Stimulated activated CD4-positive, alpha-beta T cell treated with anti-CD3 and anti-CD28 coated beads, Interleukin-12 subunit alpha, Interleukin-12 subunit beta, amount 100 ng/mL, for 4 hours (primary cell): ENCODE measurements around the gene UTY.

Experiments used
- DNase-seq: peaks from one replicate; pipeline ENCODE4 v3.0.0-alpha.2; 2020

UTY gene

DNA sequence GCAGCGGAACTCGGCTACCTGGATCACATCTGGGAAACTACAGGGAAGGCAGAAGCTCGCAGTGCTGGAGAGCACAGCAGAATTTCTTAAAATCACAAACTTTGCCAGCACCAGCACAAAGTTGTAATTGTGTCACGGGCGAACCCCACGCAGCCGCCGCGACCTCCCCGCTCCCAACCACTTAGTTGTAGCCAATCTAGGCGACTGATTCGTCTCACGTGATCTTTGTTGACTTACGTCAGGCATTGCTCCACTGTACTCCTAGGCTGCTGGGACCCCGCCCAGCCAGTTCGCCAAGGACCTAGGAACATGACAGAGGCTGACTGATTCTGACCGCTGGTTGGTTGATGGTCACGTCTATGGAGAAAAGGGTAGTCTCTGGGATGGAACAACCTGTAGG, at the start of gene UTY:
UTY (minus strand) TSS at position 206 of the 400 bp plus-strand sequence. CDS start 368 bp downstream, outside the sequence.
- DNase-seq, result peak; percentile 53

DNA sequence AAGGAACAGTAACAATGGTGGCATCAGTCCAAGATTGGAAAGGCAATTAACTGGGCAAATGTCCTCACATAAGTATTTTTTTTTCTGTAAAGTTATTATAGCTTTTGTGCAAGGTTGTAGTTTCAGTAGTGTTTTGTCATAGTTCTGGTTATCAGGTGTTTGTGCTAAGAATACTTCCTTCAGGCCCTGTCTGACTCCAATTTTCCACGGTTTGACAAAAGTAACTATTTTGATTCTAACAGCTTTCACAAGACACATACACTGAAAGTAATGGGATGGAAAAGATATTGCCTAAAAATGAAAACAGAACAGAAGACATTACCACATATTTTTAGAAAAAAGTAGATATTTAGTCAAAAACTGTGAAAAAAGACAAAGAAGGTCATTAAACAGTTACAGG, 40.6 kb upstream of the UTY start:
- no peak for DNase-seq

DNA sequence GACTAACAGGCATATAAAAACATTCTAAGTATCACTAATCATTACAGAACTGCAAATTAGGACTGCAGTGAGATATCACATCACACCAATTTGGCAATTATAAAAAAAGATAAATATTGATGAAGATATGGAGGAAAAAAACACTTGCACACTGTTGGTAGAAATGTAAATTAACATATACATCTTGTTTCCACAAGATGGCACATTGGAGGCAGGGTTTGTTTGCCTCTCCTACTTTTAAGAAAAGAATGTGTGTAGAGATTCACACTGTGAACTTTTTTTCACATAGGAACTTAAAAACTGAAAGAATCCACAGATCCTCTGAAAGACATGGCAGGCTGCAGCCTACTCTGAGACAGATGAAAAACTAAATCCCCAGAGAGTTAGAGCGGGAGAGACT, 21.4 kb upstream of the UTY start:
- no peak for DNase-seq

DNA sequence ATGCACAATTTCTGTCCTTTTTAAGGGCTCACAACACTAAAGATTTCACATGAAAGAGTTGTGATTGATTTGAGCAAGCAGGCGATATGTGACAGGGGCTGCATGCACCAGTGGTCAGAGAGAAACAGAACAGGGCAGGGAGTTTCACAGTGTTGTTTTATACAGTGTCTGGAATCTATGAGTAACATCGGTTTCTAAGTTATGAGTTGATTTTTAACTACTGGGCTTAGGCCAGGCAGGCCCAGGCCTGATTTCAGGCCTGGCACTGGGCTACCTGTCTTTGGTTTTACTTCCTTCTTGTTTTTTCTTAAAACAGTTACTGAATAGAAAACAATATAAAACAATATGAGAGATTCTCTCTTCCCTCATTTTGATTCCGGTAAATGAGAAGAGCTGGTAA, 13.9 kb upstream of the UTY start:
- no peak for DNase-seq

DNA sequence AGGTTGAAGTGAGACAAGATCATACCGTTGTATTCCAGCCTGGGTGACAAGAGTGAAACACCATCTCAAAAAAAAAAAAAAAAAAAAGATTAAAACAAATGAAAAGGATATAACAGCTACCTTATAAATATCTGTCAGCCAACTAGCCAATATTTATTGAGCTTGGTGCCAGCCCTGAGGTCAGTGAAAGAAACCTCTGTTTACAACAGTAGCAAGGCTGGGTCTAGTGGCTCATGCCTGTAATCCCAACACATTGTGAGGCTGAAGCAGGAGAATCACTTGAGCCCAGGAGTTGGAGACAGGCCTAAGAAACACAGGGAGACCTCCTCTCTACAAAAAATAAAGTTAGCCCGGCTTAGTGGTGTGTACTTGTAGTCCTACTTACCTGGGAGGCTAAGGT, 12.6 kb upstream of the UTY start:
- no peak for DNase-seq

DNA sequence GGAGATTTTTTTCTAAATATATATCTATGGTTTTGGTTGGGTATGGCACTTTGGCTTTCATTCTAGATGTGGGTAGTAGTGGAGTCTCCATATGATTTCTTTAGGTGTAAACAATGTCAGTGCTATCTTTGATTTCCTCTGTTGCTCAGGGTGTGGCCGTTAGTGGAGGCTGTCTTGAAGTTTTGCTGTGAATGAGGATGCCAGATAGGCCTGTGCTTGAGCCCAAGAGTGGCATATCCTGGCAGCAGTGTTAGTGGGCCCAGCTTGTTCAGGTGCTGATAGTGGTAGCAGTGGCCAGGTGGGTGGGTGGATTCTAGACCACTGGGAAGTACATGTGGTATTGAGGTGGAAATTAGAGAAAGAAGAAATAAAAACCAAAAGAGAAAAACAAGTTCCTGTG, 8.9 kb upstream of the UTY start:
- DNase-seq, result no peak

DNA sequence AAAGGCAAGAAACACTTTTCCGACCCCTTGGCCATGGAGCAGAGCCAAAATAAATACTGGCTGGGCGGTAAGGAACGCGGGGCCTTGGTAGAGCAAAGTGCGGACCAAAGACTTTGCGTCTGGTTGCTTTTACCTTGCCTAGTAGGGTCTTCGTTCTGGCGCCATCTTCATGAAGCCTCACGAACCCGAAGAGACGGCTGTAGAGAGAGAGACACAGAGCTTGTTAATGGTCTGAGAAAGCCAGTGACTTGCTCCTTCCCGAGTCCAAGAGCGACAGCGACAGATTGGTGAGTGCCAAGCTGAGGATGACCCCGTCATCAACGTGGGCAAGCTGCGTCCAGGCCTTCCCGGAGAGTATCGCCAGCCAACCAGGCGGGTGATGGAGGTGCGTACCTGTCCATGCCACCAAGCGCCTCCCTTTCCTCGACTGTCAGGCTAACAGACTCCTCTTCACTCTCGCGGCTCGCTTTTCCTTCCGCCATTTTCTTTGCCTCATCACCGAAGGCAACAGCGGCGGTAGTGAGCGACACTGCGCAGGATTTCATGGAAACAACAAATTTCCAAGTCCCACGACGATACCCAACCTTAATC, 617 bp downstream of the UTY start:
- peak; percentile 38 for DNase-seq

DNA sequence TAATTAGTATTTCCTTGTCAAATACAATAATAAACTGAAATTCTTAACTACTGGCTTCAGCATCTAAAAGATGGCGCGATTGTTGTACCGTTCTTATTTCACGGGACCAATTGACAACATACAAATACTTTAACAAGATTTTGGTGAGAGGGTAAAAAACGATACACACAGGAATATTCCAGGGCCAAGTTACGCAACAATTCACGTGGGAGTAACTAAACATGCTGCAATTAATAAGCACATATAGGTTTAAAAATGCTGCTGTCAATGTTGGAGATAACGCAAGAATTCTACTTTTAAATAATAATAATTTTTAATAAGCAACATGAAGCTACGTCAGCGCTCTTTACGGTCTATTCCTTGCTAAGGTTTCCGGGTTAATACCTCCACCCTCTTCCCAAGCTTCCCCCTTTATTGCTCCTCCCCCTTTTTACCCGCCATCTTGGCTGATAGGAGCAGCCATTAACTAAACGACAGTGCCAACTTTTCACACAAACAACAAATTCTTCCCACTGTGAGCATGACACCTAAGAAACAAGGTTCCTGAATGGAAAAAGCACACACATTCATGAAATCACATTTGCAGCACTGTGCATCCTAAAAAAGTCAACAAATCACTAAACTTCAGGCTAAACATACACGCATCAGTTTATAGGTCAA, 1.6 kb downstream of the UTY start:
- DNase-seq, result peak; percentile 17

DNA sequence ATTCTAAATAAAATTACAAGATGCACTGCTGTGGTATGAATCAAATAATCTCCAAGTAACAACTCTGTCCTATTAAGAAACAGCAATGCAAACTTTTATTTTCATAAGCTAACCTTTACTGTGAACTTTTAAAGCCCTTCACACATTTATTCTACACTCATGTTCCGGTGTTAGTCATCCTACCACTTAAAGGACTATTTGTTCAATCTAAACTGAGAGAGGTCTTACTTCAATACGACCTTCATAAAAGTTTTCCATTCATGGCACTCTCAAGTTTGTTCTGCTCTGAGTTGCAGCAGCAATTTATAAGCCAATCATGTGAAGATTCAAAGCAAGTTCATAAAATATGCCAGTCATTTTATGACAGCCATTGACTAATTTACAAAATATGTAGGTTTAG, 4.8 kb downstream of the UTY start:
- DNase-seq, result no peak

DNA sequence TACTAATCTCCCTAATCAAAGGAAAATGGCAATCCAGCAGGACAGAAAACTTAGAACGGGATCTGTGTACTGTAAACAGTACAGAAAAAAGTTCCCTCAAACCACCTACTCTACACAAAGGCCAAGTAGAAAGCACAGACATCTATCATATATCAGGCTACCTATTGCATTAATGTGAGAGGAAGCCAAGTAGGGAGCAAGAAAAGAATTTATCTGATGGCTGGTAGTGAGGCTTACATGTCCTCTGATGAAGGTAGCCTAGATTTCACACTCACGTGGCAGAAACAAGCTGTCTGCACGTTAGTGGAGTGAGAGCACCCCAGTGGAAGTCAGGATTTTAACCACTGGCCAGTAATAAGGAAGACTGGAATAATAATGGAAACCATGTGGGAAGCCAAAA, 28.3 kb downstream of the UTY start:
- DNase-seq, result no peak

DNA sequence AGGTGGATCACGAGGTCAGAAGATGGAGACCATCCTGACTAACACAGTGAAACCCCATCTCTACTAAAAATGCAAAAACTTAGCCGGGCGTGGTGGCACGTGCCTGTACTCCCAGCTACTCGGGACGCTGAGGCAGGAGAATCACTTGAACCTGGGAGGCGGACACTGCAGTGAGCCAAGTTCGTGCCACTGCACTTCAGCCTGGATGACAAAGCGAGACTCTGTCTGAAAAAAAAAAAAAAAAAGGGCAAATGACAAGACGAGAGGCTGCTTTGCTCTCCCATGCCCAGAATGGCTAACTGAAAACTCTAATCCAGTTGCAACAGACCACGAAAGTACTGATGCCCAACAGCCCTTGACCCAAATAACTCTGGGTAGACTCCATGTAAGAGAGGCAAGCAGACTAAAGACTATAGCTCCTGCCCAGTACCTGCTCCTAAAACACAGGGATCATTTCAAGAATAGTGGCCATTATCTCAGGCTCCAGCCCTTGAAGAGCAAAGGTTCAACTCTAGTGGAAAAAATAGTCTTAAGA, 29.2 kb downstream of the UTY start:
- DNase-seq, result no peak

DNA sequence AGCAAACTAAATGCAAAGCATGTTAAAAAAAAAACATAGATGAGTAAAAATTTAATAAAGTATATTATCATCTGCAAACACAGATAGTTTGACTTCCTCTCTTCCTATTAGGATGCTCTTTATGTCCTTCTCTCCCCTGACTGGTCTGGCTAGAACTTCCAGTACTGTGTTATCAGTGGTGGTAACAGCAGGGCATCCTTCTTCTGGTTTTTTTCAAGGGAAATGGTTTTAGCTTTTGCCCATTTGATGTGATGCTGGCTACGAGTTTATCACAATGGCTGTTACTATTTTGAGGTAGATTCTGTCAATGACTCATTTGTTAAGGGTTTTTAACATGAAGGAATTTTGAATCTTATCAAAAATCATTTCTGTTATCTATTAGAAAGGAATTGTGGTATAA, 34.3 kb downstream of the UTY start:
- no peak for DNase-seq

DNA sequence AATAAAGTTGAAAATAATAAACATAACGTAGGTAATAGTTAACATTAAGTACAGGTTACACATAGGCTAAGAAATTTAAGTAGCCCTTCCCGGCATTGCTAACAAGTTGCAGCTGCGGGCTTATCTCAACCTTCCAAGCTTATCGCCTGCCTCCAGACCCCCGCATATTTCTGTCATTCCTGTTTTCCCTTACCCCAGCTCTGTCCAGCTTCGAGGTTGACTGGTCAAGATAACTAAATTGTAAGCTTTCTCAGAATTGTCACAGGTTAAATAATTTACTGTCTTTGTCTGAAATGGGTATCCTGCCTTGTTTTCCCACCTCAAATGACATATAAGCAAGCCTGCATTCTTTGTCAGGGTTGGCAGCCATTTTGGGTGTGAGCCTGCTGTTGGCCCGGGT, 36.7 kb downstream of the UTY start:
- no peak for DNase-seq

DNA sequence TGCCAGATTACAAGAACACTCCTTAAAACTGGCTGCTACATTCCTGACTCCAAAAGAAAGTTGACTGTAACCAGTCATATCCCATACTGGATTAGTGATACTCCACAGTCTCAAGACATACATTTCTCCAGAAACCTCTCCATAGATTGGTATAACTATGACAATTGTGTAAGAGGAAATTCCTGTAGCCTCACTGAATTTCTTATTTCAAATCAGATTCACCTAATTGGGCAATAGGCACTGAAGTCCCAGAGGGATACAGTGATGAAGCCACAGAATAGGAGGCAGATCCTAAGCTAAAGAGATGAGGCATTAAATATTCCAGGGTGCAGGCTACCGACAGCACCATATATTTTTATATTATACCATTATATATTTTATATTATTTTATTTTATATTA, 39.0 kb downstream of the UTY start:
- no peak for DNase-seq

DNA sequence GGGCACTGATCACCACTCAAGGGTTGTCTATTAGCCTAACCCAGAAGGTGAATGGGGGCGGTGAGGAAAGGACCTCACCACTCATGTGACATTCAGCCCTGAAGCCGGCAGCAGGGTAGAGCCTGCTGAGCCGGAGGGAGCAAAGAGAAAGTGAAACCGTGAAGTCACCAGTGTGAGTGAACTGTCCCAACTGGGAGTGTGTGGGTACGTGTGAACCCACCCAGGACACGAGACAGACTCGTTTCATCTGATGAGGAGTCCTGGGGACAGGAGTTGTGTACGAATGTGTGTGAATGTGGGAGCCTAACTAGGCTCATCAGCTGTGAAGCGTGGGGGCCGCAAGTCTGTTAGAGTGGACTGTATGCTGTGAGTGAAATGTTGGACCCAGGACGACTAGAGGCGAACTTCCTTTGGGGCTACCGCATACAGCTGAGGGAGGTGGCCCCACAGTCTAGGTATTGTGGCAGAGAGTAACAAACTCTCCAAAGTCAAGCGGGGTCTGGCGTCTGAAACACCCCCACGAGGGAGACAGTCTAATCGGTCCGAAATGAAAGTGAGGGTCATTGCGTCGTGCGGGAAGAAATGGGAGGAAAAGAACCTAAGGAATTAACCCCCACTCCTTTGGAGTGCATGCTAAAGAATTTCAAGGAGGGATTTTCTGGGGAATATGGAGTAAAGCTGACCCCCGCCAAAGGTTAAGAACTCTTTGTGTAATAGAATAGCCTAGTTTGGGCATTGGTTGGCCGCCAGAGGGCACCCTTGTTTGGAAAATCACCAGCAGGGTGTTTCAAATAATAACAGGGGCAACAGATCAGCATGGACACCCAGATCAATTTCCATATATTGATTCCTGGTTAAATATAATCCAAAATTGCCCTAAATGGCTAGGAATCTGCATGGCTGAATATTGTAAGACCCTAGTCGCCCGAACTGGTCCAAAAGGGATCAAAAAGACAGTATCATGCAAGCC, 43.6 kb downstream of the UTY start:
- DNase-seq, result peak; percentile 46

DNA sequence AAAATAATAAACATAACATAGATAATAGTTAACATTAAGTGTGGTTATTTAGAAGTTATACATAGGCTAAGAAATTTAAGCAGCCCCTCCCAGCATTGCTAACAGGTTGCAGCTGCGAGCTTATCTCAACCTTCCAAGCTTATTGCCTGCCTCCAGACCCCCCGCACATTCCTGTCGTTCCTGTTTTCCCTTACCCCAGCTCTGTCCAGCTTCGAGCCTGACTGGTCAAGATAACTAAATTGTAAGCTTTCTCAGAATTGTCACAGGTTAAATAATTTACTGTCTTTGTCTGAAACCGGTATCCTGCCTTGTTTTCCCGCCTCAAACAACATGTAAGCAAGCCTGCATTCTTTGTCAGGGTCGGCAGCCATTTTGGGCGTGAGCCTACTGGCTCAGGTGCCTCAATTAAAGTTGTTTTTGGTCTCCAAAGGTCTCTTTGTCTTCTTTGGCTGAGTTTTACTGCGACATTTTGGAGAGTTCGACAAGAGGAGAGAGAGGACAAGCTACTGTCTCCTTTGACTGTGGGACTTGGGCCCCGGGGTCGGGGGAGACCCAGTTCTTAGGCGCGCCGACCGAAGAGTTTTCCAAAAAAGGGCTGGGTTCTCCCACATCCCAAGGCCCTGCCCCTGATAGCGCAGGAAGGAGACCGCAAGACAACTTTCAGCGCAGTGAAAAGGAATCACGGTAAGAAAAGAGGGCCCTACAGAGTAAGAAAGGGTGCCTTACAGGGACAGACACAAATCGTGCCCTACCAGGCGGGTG, 44.4 kb downstream of the UTY start:
- DNase-seq, result no peak

DNA sequence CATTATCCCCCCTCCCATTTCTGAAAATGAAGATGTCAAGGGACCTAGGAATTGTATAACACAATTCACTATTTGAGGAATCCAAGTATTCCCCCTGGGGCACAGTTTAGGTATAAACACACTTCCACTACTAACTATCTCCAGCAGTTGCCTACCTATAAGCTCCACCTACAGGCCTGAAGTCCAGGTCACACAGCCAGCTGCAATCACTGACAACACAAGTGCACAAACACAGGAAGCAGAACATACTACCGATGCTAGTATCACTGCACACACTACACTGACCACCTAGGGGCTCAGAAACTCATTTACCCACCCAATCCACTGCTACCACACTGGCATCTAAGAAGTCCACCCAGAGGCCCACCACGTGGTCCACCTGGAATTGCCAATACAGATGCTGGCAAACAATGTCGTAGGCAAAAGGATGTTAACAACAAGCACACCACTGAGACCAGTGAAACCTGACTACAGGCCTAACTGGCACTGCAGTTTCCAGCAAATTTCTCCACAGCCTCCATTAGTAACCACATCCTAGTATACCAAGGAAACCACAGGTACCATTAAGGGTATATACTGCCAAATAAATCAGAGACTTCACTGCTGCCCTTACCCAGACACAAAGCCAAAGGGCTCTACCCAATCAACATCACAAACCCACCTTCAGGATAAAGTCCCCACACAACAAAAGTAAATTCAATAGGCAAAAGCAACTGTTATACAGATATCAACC, 47.4 kb downstream of the UTY start:
- DNase-seq, result no peak

DNA sequence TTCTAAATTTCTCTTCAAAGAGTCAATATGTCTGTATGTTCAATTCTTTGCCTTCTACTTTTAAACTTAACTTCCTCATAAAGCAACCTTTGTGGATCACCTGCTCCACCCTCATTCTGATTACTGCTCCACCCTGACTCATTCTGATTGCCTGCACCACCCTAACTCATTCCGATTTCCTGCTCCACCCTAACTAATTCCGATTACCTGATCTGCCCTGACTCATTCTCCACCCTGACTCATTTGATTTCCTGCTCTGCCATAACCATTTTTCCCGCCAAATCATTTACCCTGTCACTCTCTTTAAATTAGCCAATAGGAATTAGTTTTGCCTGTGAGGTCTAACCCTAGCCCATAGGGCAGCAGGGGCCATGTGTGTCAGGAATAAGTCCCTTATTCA, 50.3 kb downstream of the UTY start:
- DNase-seq, result no peak

DNA sequence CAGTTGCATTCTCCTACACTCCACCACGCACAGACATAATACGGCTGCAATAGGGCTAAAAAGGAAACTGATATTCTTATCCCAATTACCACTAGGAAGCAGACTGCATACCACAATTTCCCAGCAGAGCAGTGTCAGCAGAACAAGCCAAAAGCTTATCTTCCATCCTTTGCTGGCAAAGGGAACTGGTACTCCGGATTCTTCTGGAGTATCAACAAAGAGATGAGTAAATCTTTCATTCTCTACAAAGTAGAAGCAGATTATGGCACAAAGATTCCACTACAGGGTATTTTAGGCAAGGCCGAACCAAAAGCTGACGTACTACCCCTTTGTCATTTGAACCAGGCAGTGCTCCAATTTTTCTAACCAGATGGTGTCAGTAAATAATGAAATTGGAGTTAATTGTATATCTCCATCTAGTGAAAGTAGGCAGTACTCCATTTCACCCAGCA, 56.5 kb downstream of the UTY start:
- no peak for DNase-seq

DNA sequence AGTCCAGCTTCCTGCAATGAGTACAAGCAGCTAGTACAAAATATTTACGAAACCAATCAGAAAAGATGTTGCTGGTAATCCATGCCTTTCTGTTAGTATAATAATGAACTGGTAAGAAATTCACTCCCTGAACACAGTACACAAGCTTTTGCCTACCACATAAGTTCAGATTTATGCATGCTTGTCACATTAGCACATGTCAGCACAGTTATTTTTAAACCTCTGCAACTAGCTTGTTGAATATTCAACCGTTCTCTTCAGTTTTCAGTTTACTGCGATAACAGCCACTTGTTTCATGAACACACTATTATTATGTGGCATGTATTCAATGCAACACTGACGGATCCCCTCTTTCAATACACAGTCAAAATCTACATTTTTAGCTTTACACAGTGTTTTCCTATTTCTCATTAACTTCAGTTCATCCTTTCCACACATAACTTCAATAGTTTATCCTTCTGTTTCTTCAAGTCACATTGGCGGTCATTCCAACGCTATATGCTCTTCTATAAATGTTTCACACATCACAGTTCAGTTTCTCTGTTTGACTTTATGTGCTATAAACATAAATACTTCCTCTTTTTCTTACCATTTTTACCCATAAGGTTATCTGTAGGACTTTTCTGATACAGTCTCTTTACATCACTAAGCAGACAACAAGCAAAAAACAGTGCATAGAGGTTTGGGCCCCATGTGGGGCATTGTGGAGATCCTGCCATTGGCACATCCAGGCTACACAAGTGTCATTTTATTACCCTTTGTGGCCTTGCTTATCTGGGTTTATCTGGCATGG, 62.8 kb downstream of the UTY start:
- no peak for DNase-seq

DNA sequence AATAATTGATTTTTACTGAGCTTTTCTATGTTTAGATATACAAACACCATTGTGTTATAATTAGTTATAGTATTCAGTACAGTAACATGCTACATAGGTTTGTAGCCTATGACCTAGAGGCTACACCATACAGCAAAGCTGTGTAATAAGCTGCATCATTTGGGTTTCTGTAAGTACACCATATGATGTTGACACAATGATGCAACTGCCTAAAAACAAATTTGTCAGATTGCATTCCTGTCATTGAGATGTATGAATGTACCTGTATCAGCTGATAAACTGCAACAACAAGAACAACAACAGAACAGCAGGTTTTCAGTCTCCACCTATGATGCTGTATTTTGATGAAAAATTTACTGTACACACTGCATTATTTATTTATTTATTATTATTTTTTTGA, 64.3 kb downstream of the UTY start:
- no peak for DNase-seq
